ENCODE measurements around the gene BID.

The BID gene

GRCh38 chr22:17788528-17789378 lies 14.5 kb upstream of the BID start:
- Histone ChIP-seq H3K23ac (ENCODE audit: low read length) (no peak overlapping the region), H4K8ac (ENCODE audit: low read depth, low read length) (no peak overlapping the region), H3K27ac (ENCODE audit: low read depth, low read length) (no peak overlapping the region), H3K4ac (ENCODE audit: low read depth, low read length) (no peak overlapping the region), H3K36me3 (ENCODE audit: control insufficient read depth, insufficient read depth, low read length) (no peaks in the 10 kb centered on the region), H3K79me1 (ENCODE audit: low read length) (no peaks in the 10 kb centered on the region), H2BK5ac (ENCODE audit: low read length) (no peak overlapping the region), H2BK15ac (replicated peaks; ENCODE audit: low read depth) (no peak overlapping the region), H2AK5ac (ENCODE audit: low read length) (no peak overlapping the region), H3K18ac (ENCODE audit: low read length) (no peak overlapping the region), H2BK120ac (ENCODE audit: low read depth, low read length) (no peak overlapping the region), H4K5ac (ENCODE audit: low read length) (no peak overlapping the region), H3K4me3 (ENCODE audit: low read length) (no peak overlapping the region), H3K9ac (ENCODE audit: low read length) (no peak overlapping the region), H3K4me1 (ENCODE audit: control insufficient read depth, low read depth, low read length) (no peaks in the 10 kb centered on the region), H3K79me2 (ENCODE audit: control insufficient read depth, insufficient read depth, low read length) (no peaks in the 10 kb centered on the region), H3K4me2 (ENCODE audit: low read length) (no peak overlapping the region), H3K56ac (ENCODE audit: low read length) (no peak overlapping the region), H3K27me3 (ENCODE audit: insufficient read depth, low read length, poor library complexity) (no peaks in the 10 kb centered on the region)
- WGBS (ENCODE audit: extremely low coverage, insufficient coverage, low lambda C conversion rate): no CpG with 5 or more reads among the region's 32 CpGs
- no peak for DNase-seq

- no peak overlapping the region for H2AK5ac ChIP-seq (ENCODE audit: low read length)
- H3K27ac ChIP-seq (ENCODE audit: low read depth, low read length): no peak overlapping the region
- no peak overlapping the region for H4K5ac ChIP-seq (ENCODE audit: low read length)
- H3K27me3 ChIP-seq (ENCODE audit: insufficient read depth, low read length, poor library complexity): no peaks in the 10 kb centered on the region
- no peak overlapping the region for H3K4me2 ChIP-seq (ENCODE audit: low read length)
- no peak overlapping the region for H3K4me3 ChIP-seq (ENCODE audit: low read length)
- no peak overlapping the region for H3K18ac ChIP-seq (ENCODE audit: low read length)
- H2BK15ac ChIP-seq (replicated peaks; ENCODE audit: low read depth): no peak overlapping the region
- no peaks in the 10 kb centered on the region for H3K79me2 ChIP-seq (ENCODE audit: control insufficient read depth, insufficient read depth, low read length)
- H3K4ac ChIP-seq (ENCODE audit: low read depth, low read length): no peak overlapping the region
- no peak overlapping the region for H3K9ac ChIP-seq (ENCODE audit: low read length)
- no peaks in the 10 kb centered on the region for H3K4me1 ChIP-seq (ENCODE audit: control insufficient read depth, low read depth, low read length)
- H3K56ac ChIP-seq (ENCODE audit: low read length): no peak overlapping the region
- H3K23ac ChIP-seq (ENCODE audit: low read length): no peak overlapping the region
- no peaks in the 10 kb centered on the region for H3K79me1 ChIP-seq (ENCODE audit: low read length)
- no peak overlapping the region for H4K8ac ChIP-seq (ENCODE audit: low read depth, low read length)
- WGBS (ENCODE audit: extremely low coverage, insufficient coverage, low lambda C conversion rate): no CpG with 5 or more reads among the region's 21 CpGs
- H2BK120ac ChIP-seq (ENCODE audit: low read depth, low read length): no peak overlapping the region
- H3K36me3 ChIP-seq (ENCODE audit: control insufficient read depth, insufficient read depth, low read length): no peaks in the 10 kb centered on the region
- H2BK5ac ChIP-seq (ENCODE audit: low read length): no peak overlapping the region
- no peak for DNase-seq
These were observed 13.6 kb upstream of the BID start for GRCh38 chr22:17787716-17788330.

GRCh38 chr22:17787241-17787640 lies 13.0 kb upstream of the BID start:
- no peak overlapping the region for H2BK15ac ChIP-seq (replicated peaks; ENCODE audit: low read depth)
- whole genome bisulfite sequencing (ENCODE audit: extremely low coverage, insufficient coverage, low lambda C conversion rate): no CpG with 5 or more reads among the region's 8 CpGs
- H3K18ac ChIP-seq (ENCODE audit: low read length): no peak overlapping the region
- no peaks in the 10 kb centered on the region for H3K27me3 ChIP-seq (ENCODE audit: insufficient read depth, low read length, poor library complexity)
- no peak overlapping the region for H3K9ac ChIP-seq (ENCODE audit: low read length)
- peak overlapping the region; percentile 51 for H3K56ac ChIP-seq (ENCODE audit: low read length)
- no peaks in the 10 kb centered on the region for H3K36me3 ChIP-seq (ENCODE audit: control insufficient read depth, insufficient read depth, low read length)
- H2AK5ac ChIP-seq (ENCODE audit: low read length): no peak overlapping the region
- H2BK5ac ChIP-seq (ENCODE audit: low read length): no peak overlapping the region
- H3K79me1 ChIP-seq (ENCODE audit: low read length): no peaks in the 10 kb centered on the region
- H3K4ac ChIP-seq (ENCODE audit: low read depth, low read length): no peak overlapping the region
- no peak overlapping the region for H3K4me2 ChIP-seq (ENCODE audit: low read length)
- no peaks in the 10 kb centered on the region for H3K79me2 ChIP-seq (ENCODE audit: control insufficient read depth, insufficient read depth, low read length)
- H3K23ac ChIP-seq (ENCODE audit: low read length): no peak overlapping the region
- no peak overlapping the region for H3K27ac ChIP-seq (ENCODE audit: low read depth, low read length)
- no peak overlapping the region for H2BK120ac ChIP-seq (ENCODE audit: low read depth, low read length)
- H3K4me1 ChIP-seq (ENCODE audit: control insufficient read depth, low read depth, low read length): no peaks in the 10 kb centered on the region
- no peak overlapping the region for H4K5ac ChIP-seq (ENCODE audit: low read length)
- H4K8ac ChIP-seq (ENCODE audit: low read depth, low read length): no peak overlapping the region
- no peak overlapping the region for H3K4me3 ChIP-seq (ENCODE audit: low read length)
- DNase-seq: no peak

GRCh38 chr22:17786435-17787161 lies 12.3 kb upstream of the BID start:
- Histone ChIP-seq H3K4me1 (ENCODE audit: control insufficient read depth, low read depth, low read length) (no peaks in the 10 kb centered on the region), H4K8ac (ENCODE audit: low read depth, low read length) (no peak overlapping the region), H3K23ac (ENCODE audit: low read length) (no peak overlapping the region), H3K56ac (ENCODE audit: low read length) (peak overlapping the region; percentile 51), H3K18ac (ENCODE audit: low read length) (no peak overlapping the region), H3K36me3 (ENCODE audit: control insufficient read depth, insufficient read depth, low read length) (no peaks in the 10 kb centered on the region), H3K79me2 (ENCODE audit: control insufficient read depth, insufficient read depth, low read length) (no peaks in the 10 kb centered on the region), H3K9ac (ENCODE audit: low read length) (no peak overlapping the region), H3K79me1 (ENCODE audit: low read length) (no peaks in the 10 kb centered on the region), H2BK15ac (replicated peaks; ENCODE audit: low read depth) (no peak overlapping the region), H3K27me3 (ENCODE audit: insufficient read depth, low read length, poor library complexity) (no peaks in the 10 kb centered on the region), H2BK120ac (ENCODE audit: low read depth, low read length) (no peak overlapping the region), H3K4ac (ENCODE audit: low read depth, low read length) (no peak overlapping the region), H3K4me3 (ENCODE audit: low read length) (no peak overlapping the region), H2AK5ac (ENCODE audit: low read length) (no peak overlapping the region), H2BK5ac (ENCODE audit: low read length) (no peak overlapping the region), H3K4me2 (ENCODE audit: low read length) (no peak overlapping the region), H4K5ac (ENCODE audit: low read length) (no peak overlapping the region), H3K27ac (ENCODE audit: low read depth, low read length) (no peak overlapping the region)
- DNase-seq: peak; percentile 69
- no CpG with 5 or more reads among the region's 18 CpGs for WGBS (ENCODE audit: extremely low coverage, insufficient coverage, low lambda C conversion rate)

- H3K23ac ChIP-seq (ENCODE audit: low read length): no peak overlapping the region
- no CpG with 5 or more reads among the region's 37 CpGs for WGBS (ENCODE audit: extremely low coverage, insufficient coverage, low lambda C conversion rate)
These were observed 11.2 kb upstream of the BID start for GRCh38 chr22:17785185-17786184.

More at GRCh38 chr22:17785185-17786184, 11.2 kb upstream of the BID start:
- H3K4ac ChIP-seq (ENCODE audit: low read depth, low read length): no peak overlapping the region
- no peak overlapping the region for H3K4me2 ChIP-seq (ENCODE audit: low read length)
- no peaks in the 10 kb centered on the region for H3K4me1 ChIP-seq (ENCODE audit: control insufficient read depth, low read depth, low read length)
- H2BK15ac ChIP-seq (replicated peaks; ENCODE audit: low read depth): no peak overlapping the region
- no peak overlapping the region for H2AK5ac ChIP-seq (ENCODE audit: low read length)
- H3K18ac ChIP-seq (ENCODE audit: low read length): no peak overlapping the region
- DNase-seq: peak; percentile 89
- H4K8ac ChIP-seq (ENCODE audit: low read depth, low read length): no peak overlapping the region
- H2BK5ac ChIP-seq (ENCODE audit: low read length): no peak overlapping the region
- no peaks in the 10 kb centered on the region for H3K27me3 ChIP-seq (ENCODE audit: insufficient read depth, low read length, poor library complexity)
- no peaks in the 10 kb centered on the region for H3K79me1 ChIP-seq (ENCODE audit: low read length)
- H4K5ac ChIP-seq (ENCODE audit: low read length): no peak overlapping the region
- H2BK120ac ChIP-seq (ENCODE audit: low read depth, low read length): no peak overlapping the region
- H3K4me3 ChIP-seq (ENCODE audit: low read length): no peak overlapping the region
- H3K9ac ChIP-seq (ENCODE audit: low read length): no peak overlapping the region
- H3K36me3 ChIP-seq (ENCODE audit: control insufficient read depth, insufficient read depth, low read length): no peaks in the 10 kb centered on the region
- no peaks in the 10 kb centered on the region for H3K79me2 ChIP-seq (ENCODE audit: control insufficient read depth, insufficient read depth, low read length)
- H3K27ac ChIP-seq (ENCODE audit: low read depth, low read length): no peak overlapping the region
- no peak overlapping the region for H3K56ac ChIP-seq (ENCODE audit: low read length)
